Choroid plexus epithelial cell (primary cell): ENCODE measurements around the gene STX1A.
A peak's percentile ranks its signal among the peaks of the same experiment; 100 is the strongest.

ENCODE experiments used
- DNase-seq: peaks from one replicate; pipeline ENCODE4 v3.0.0-alpha.2; 2010; ENCODE audit warnings: low read depth
- H3K4me3 ChIP-seq: 2 replicates; pipeline ENCODE4 v1.5.1; 2011; ENCODE audit warnings: low read depth, mild to moderate bottlenecking, control low read depth, low read length, moderate library complexity
- TF ChIP-seq, protein P1 (sequence below): conservative IDR thresholded peaks from 2 replicates; pipeline ENCODE4 v1.5.1; 2011; ENCODE audit warnings: low read depth, mild to moderate bottlenecking, control low read depth, inconsistent platforms, low read length, moderate library complexity

STX1A gene

DNA sequence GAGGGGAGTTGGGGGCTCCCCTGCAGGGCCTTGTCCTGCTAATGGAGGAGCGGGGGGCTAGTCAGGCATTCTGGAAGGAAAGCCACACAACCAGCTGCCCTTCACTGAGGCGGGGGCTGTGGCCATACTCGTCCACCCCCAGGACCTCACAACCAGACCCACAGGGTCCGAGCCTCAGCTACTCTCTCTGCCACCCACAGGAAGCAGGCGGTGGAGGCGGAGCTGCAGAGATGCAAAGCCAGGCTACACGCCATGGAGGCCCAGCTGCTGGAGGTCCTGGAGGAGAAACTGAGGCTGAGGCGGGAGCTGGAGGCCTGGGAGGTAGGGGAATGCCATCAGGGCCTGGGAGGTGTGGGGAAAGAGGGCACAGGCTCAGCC is 16.0 kb upstream of the STX1A start:
- TF ChIP-seq, protein P1, sequence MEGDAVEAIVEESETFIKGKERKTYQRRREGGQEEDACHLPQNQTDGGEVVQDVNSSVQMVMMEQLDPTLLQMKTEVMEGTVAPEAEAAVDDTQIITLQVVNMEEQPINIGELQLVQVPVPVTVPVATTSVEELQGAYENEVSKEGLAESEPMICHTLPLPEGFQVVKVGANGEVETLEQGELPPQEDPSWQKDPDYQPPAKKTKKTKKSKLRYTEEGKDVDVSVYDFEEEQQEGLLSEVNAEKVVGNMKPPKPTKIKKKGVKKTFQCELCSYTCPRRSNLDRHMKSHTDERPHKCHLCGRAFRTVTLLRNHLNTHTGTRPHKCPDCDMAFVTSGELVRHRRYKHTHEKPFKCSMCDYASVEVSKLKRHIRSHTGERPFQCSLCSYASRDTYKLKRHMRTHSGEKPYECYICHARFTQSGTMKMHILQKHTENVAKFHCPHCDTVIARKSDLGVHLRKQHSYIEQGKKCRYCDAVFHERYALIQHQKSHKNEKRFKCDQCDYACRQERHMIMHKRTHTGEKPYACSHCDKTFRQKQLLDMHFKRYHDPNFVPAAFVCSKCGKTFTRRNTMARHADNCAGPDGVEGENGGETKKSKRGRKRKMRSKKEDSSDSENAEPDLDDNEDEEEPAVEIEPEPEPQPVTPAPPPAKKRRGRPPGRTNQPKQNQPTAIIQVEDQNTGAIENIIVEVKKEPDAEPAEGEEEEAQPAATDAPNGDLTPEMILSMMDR, result no peak
- DNase-seq, result no peak
- no peak overlapping the region for H3K4me3 ChIP-seq

DNA sequence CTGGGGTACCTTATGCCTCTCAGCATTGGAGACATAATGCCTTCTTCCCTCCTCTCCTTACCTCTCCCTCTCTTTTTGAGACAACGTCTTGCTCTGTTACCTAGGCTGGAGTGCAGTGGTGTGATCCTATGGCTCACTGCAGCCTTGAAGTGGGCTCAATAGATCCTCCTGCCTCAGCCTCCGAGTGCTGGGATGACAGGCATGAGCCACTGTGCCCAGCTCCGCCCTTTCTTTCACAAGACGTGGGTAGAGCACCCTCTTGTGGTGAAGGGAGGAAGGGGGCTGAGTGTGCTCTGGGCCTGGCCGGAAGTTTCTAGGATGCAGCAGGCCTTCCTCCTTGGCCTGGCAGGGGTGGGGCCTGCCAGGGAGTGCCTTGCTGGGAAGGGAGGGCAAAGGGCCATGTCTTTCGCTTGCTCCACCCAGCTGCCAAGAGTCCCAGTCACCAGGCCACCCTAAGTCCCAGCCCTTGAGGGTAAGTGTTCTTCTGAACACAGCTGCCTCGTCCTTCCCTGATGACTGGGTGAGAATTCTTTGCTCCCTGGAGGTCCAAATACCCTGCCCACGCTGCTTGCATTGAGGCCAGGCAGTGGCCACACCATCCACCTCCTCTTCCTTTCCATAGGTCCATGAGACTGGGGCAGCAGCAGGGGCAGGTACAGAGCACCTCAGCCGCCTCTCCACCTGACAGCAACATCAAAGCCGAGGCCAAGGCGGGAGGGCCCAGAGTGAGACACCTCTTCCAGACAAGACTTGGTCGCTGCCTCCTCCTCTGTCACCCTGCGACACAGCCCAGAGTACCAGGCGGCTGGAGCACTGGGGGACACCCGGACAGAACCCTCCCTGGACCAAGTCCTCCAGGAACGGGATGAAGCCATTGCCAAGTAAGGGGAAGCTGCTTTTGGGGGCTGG is 15.4 kb upstream of the STX1A start:
- no peak overlapping the region for H3K4me3 ChIP-seq
- TF ChIP-seq, protein P1, result peak; percentile 85
- peak; percentile 84 for DNase-seq

DNA sequence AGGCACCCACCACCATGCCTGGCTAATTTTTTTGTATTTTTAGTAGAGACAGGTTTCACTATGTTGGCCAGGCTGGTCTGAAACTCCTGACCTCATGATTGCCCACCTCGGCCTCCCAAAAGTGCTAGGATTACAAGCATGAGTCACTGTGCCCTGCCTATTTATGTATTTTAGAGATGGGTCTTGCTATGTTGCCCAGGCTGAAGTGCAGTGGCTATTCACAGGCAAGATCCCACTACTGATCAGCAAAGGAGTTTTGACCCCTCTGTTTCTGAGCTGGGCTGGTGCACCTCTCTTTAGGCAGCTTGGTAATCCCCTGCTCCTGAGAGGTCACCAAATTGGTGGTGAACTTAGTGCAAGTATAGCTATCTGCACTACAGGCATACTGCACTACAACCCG is 12.9 kb upstream of the STX1A start:
- TF ChIP-seq, protein P1, result no peak
- no peak for DNase-seq
- no peak overlapping the region for H3K4me3 ChIP-seq

DNA sequence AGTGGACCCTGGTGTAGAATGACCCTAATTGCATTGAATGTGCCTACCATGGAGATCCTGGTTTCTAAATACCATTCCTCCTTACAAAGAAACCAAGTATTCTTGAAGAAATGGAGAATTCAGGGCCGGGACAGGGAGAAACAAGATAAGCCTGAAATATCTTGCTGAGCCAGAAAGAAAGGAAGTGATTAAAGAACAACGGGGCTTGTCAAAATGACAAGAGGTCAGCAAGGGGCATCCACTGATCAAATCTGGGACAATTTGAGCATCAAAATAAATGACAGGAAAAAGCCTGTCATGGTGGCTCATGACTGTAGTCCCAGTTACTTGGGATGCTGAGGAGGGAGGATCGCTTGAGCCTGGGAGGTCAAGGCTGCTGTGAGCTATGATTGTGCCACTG is 11.0 kb upstream of the STX1A start:
- TF ChIP-seq, protein P1, result no peak
- no peak overlapping the region for H3K4me3 ChIP-seq
- no peak for DNase-seq

DNA sequence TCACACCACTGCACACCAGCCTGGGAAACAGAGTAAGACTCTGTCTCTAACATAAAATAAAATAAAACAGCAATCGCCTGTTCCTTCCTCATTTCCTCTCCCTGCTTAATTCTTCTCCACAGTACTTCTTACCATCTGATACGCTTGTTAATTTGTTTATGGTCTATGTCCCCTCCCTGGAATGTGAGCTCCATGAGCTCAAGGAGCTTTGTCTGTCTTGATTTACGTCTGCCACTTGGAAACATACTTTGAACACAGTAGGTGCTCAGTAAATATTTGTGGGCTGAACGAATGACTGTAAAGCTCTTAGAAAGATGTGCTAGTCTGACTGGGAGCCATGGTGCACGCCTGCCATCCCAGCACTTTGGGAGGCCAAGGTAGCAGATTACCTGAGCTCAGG is 9.1 kb upstream of the STX1A start:
- TF ChIP-seq, protein P1, result no peak
- H3K4me3 ChIP-seq, result no peak overlapping the region
- no peak for DNase-seq

DNA sequence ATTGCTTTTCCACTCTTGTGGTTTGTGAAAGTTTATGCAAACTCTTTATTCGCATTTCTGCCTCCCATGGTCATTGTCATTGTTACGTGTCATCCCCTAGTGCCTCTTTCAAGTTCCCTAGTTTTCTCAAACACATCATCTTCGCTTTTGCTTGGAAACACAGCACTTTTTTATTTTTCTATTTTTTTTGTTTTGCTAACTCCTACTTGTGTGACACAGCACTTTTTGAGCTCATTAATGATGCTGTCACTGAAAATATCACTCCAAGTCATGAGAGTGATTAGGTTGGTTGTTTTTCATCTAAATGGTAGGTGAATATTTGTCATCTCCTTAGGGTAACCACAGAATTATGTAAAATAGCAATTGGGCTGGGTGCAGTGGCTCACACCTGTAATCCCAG is 8.5 kb upstream of the STX1A start:
- no peak overlapping the region for H3K4me3 ChIP-seq
- no peak for DNase-seq
- TF ChIP-seq, protein P1, result no peak

DNA sequence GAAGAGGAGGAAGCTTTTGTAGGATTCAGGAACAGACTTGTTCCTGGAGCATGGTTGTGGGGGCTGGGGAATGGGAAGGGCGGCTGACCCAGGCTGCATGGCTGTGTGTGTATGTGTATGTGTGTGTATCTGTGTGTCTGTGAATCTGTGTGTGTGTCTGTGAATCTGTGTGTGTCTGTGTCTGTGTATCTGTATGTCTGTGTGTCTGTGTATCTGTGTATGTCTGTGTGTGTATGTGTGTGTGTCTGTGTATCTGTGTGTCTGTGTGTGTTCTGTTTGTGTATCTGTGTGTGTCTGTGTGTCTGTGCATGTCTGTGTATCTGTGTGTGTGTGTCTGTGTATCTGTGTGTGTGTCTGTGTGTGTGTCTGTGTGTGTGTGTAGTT is 6.6 kb upstream of the STX1A start:
- no peak overlapping the region for H3K4me3 ChIP-seq
- TF ChIP-seq, protein P1, result no peak
- no peak for DNase-seq
